Peyer's patch (tissue), 4 donors: Measurements from ENCODE around the gene AUP1.

ENCODE experiments used
- POLR2A ChIP-seq, 2 donors: fragments of 450-650 bp; IDR thresholded peaks; one replicate each; pipeline ENCODE4 v1.5.1; 2017; ENCODE audit warnings: antibody characterized with exemption in 2 of 2, mild to moderate bottlenecking in 2 of 2, moderate library complexity in 2 of 2
- TF ChIP-seq, protein P1 (sequence below), 6 experiments: fragments of 450-650 bp in 4 of 6; fragments of 200-600 bp in 2 of 6; sonication (generic) in 1 of 6; IDR thresholded peaks; one replicate each; pipeline ENCODE4 v1.5.1; 2017 to 2019; ENCODE audit warnings: antibody characterized with exemption in 6 of 6, mild to moderate bottlenecking in 3 of 6, moderate library complexity in 1 of 6

GRCh38 chr2:74564222-74564621 lies 34.7 kb upstream of the AUP1 start:
- TF ChIP-seq, protein P1, sequence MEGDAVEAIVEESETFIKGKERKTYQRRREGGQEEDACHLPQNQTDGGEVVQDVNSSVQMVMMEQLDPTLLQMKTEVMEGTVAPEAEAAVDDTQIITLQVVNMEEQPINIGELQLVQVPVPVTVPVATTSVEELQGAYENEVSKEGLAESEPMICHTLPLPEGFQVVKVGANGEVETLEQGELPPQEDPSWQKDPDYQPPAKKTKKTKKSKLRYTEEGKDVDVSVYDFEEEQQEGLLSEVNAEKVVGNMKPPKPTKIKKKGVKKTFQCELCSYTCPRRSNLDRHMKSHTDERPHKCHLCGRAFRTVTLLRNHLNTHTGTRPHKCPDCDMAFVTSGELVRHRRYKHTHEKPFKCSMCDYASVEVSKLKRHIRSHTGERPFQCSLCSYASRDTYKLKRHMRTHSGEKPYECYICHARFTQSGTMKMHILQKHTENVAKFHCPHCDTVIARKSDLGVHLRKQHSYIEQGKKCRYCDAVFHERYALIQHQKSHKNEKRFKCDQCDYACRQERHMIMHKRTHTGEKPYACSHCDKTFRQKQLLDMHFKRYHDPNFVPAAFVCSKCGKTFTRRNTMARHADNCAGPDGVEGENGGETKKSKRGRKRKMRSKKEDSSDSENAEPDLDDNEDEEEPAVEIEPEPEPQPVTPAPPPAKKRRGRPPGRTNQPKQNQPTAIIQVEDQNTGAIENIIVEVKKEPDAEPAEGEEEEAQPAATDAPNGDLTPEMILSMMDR (IDR thresholded peaks at IDR 0.05): no peak
- TF ChIP-seq POLR2A (IDR thresholded peaks at IDR 0.05): no peak
